ENCODE results near the gene ACTR3. TPM values are rescaled to one million over a fixed set of nuclear protein-coding genes. Genes with fewer than 3 reads are reported as not detected.

ACTR3 gene
- total and polyA plus RNA-seq, 4 donors: 35.5 to 260 (median 184) TPM

DNA sequence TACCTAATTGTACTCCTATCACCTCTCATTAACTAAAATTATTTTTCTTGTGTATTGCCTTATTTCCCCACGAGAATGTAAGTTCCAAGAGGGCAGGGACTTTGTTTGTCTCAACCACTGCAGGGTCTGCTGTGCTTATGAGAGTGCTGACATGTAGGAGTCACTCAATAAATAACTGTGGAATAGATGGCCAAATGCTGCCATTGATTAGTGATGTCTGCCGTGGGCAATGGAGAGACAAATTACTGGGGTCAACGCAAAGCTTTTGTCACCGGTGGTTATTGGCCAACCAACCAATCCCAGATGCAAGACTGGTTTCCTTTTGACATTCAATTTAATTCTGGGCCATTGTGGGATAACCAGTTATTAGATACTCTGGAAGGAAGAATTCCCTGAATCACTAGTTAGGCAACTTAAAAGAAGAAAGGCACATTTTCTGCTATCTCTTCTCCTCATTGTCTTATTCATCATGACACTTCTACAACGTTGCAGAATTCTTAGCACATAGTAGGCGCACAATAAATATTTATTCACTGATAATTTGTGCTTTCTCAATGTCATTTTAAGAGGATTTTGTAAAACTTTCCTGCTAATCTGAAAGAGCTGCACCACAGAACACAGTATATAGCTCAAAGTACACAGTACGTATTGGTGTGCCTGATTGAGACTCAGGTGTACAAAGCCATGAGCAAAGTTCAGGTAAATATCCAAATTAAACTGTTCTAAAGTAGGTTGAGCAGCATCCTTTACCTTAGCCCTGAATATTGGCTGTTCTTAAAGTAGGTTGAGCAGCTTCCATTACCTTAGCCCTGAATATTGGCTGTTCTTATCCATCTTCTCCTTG lies 95.9 kb downstream of the ACTR3 start:
- H3K27me3 ChIP-seq (ENCODE audit: control insufficient read depth in 3 of 3, insufficient read depth in 3 of 3, low read length in 2 of 3): no peaks in the 10 kb centered on the region
- no peak overlapping the region for H3K27ac ChIP-seq (ENCODE audit: low read depth in 1 of 2, low read length in 1 of 2)
- ATAC-seq (ENCODE audit: insufficient read depth, low FRiP score) (no peak), DNase-seq (no peak)
- H3K4me1 ChIP-seq (ENCODE audit: control insufficient read depth in 5 of 5, insufficient read depth in 5 of 5, low read length in 5 of 5): no peaks in the 10 kb centered on the region
- no peaks in the 10 kb centered on the region for H3K36me3 ChIP-seq (ENCODE audit: control insufficient read depth in 4 of 4, insufficient read depth in 4 of 4, low read length in 4 of 4)
- H3K9ac ChIP-seq (ENCODE audit: insufficient read depth in 1 of 2, low read length in 2 of 2): no peak overlapping the region
- H3K4me3 ChIP-seq: no peak overlapping the region
- WGBS, 2 donors: 89 to 92% methylated on average over 7 of the region's 7 CpGs
- peaks cover 0 to 3% (median 0%) of the 10 kb centered on the region in 4 donors for H3K9me3 ChIP-seq (ENCODE audit: control insufficient read depth in 4 of 4, insufficient read depth in 3 of 4, low read length in 3 of 4)
- TF ChIP-seq, protein P1, sequence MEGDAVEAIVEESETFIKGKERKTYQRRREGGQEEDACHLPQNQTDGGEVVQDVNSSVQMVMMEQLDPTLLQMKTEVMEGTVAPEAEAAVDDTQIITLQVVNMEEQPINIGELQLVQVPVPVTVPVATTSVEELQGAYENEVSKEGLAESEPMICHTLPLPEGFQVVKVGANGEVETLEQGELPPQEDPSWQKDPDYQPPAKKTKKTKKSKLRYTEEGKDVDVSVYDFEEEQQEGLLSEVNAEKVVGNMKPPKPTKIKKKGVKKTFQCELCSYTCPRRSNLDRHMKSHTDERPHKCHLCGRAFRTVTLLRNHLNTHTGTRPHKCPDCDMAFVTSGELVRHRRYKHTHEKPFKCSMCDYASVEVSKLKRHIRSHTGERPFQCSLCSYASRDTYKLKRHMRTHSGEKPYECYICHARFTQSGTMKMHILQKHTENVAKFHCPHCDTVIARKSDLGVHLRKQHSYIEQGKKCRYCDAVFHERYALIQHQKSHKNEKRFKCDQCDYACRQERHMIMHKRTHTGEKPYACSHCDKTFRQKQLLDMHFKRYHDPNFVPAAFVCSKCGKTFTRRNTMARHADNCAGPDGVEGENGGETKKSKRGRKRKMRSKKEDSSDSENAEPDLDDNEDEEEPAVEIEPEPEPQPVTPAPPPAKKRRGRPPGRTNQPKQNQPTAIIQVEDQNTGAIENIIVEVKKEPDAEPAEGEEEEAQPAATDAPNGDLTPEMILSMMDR (IDR thresholded peaks at IDR 0.05; ENCODE audit: control extremely low read depth, extremely low read depth): no peak

DNA sequence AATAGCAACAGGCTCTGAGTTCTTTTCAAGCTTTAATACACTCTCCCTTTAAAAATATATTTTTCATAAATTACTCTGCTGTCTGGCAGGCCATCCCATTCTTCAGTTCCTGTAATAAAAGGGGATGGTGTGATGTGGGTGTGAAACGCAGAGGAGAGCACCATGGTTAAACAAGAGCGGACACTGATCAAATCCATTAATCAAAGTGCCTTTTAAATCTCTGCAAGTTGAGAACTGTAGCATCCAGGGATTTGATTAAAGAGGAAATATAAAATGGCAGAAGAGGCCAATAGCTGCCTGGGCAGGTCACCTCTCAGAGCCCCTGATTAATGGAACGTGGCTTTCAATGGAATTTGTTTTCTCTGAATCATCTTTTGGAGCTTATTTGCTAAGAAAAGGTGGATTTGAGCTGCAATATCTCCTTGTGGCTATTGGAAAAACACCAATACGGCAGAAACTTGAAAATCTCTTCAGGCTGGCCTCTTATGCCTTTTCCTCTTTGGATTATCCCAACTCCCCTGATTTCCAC lies 96.9 kb downstream of the ACTR3 start:
- Histone ChIP-seq H3K27me3 (ENCODE audit: control insufficient read depth in 3 of 3, insufficient read depth in 3 of 3, low read length in 2 of 3) (no peaks in the 10 kb centered on the region), H3K4me3 (no peak overlapping the region), H3K27ac (ENCODE audit: low read depth in 1 of 2, low read length in 1 of 2) (no peak overlapping the region), H3K9me3 (ENCODE audit: control insufficient read depth in 4 of 4, insufficient read depth in 3 of 4, low read length in 3 of 4) (peaks cover 0 to 3% (median 0%) of the 10 kb centered on the region in 4 donors), H3K9ac (ENCODE audit: insufficient read depth in 1 of 2, low read length in 2 of 2) (no peak overlapping the region), H3K36me3 (ENCODE audit: control insufficient read depth in 4 of 4, insufficient read depth in 4 of 4, low read length in 4 of 4) (no peaks in the 10 kb centered on the region), H3K4me1 (ENCODE audit: control insufficient read depth in 5 of 5, insufficient read depth in 5 of 5, low read length in 5 of 5) (no peaks in the 10 kb centered on the region)
- no peak for DNase-seq
- TF ChIP-seq, protein P1 (IDR thresholded peaks at IDR 0.05; ENCODE audit: control extremely low read depth, extremely low read depth): no peak
- ATAC-seq (ENCODE audit: insufficient read depth, low FRiP score): no peak
- 78 to 85% methylated on average over 4 of the region's 4 CpGs for WGBS, 2 donors

DNA sequence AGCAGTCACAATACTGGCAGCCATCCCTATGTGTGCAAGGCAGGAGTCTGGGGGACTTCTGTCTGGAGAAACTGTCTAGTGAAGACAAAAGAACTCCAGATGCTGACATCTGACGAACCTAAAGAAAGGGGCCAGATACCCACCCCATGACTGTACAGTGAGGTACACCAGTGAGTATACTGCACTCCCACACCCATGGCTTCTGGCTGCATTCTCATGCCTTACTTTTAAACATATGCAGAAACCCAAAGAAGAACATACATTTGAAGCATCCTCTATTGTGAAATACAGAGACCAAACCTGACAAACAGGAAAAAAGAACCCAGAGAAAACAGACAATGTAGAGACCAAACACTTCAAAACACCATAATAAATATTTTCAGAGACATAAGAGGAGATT lies 102.2 kb downstream of the ACTR3 start:
- WGBS, 2 donors: 97 to 100% methylated on average over 1 of the region's 1 CpG
- no peaks in the 10 kb centered on the region for H3K27me3 ChIP-seq (ENCODE audit: control insufficient read depth in 3 of 3, insufficient read depth in 3 of 3, low read length in 2 of 3)

More for the DNA sequence above, 102.2 kb downstream of the ACTR3 start:
- Histone ChIP-seq H3K4me3 (no peak overlapping the region), H3K27ac (ENCODE audit: low read depth in 1 of 2, low read length in 1 of 2) (no peak overlapping the region), H3K9me3 (ENCODE audit: control insufficient read depth in 4 of 4, insufficient read depth in 3 of 4, low read length in 3 of 4) (no peaks in the 10 kb centered on the region), H3K9ac (ENCODE audit: insufficient read depth in 1 of 2, low read length in 2 of 2) (no peak overlapping the region), H3K4me1 (ENCODE audit: control insufficient read depth in 5 of 5, insufficient read depth in 5 of 5, low read length in 5 of 5) (no peaks in the 10 kb centered on the region), H3K36me3 (ENCODE audit: control insufficient read depth in 4 of 4, insufficient read depth in 4 of 4, low read length in 4 of 4) (no peaks in the 10 kb centered on the region)
- no peak for ATAC-seq (ENCODE audit: insufficient read depth, low FRiP score)
- no peak for DNase-seq
- TF ChIP-seq, protein P1 (IDR thresholded peaks at IDR 0.05; ENCODE audit: control extremely low read depth, extremely low read depth): no peak

Measured in lung (tissue), 12 donors.